ENCODE data around the gene RBBP8. TPM values are rescaled to one million over a fixed set of nuclear protein-coding genes. Genes with fewer than 3 reads are reported as not detected.
"Not testable (repeated sequence)": the region's sequence is repeated elsewhere in the genome, so short reads cannot be mapped to it uniquely, and the experiment has no call there.

The RBBP8 gene
- total RNA-seq, 1 experiment from 2014 or later = 46.7 TPM

GRCh38 chr18:22946846-22947245 lies 13.7 kb downstream of the RBBP8 start:
- no peaks in the 10 kb centered on the region for H3K4me1 Mint-ChIP-seq (ENCODE audit: low read depth, unreplicated experiment)
- Histone ChIP-seq H3K4me3 (ENCODE audit: low read depth, low read length) (no peak overlapping the region), H3K4me1 (no peaks in the 10 kb centered on the region), H3K9me3 (no peaks in the 10 kb centered on the region), H3K27me3 (replicated peaks; ENCODE audit: control insufficient read depth, insufficient read depth, low read length) (no peaks in the 10 kb centered on the region), H3K36me3 (ENCODE audit: control insufficient read depth, insufficient read depth, low read length) (0 out of 2 replicates have a peak, but pooled peaks cover 1% of the 10 kb centered on the region)
- peaks cover 26% of the 10 kb centered on the region for H3K36me3 Mint-ChIP-seq (ENCODE audit: insufficient read depth, unreplicated experiment)
- no TSS peak for BruUV-seq (replicated peaks)
- ChIA-PET POLR2A (no interaction called here), CTCF (no interaction called here)
- no peaks in the 10 kb centered on the region for H3K27me3 Mint-ChIP-seq (ENCODE audit: insufficient read depth, unreplicated experiment)
- H3K9me3 Mint-ChIP-seq (ENCODE audit: unreplicated experiment) = no peaks in the 10 kb centered on the region
- no peak for TF ChIP-seq CTCF (IDR thresholded peaks at IDR 0.05; ENCODE audit: insufficient read depth in 1 of 2, low read depth in 1 of 2, low read length in 1 of 2, severe bottlenecking in 1 of 2, unreplicated experiment in 1 of 2)
- H3K27ac Mint-ChIP-seq (ENCODE audit: unreplicated experiment) = no peak overlapping the region
- intact Hi-C loops (cut with micrococcal nuclease; ENCODE audit: unreplicated experiment) = no loop called here
- H3K4me3 Mint-ChIP-seq (ENCODE audit: unreplicated experiment) = no peak overlapping the region
- DNase-seq = no peak

DNA sequence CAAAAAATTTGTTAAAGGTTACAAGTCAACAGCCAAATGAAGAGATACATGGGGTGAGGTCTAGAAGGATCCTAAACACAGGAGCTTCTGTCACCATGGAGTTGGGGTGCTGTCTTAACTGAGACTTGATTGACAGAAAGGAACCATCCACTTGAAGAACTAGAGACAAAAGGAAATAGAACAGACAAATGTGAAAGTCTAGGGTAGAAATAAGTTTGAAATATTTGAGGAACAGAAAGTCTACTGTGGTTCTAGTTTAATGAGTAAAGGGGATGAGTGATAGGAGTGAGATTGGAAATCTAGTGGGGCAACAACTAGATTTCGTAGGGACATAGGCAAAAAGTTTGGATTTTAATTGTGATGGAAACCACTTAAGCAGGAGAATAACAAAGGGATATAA lies 18.7 kb downstream of the RBBP8 start:
- Mint-ChIP-seq H3K4me1 (ENCODE audit: low read depth, unreplicated experiment) (no peaks in the 10 kb centered on the region), H3K36me3 (ENCODE audit: insufficient read depth, unreplicated experiment) (peaks cover 32% of the 10 kb centered on the region), H3K27me3 (ENCODE audit: insufficient read depth, unreplicated experiment) (no peaks in the 10 kb centered on the region), H3K9me3 (ENCODE audit: unreplicated experiment) (no peaks in the 10 kb centered on the region), H3K4me3 (ENCODE audit: unreplicated experiment) (no peak overlapping the region), H3K27ac (ENCODE audit: unreplicated experiment) (no peak overlapping the region)
- ChIA-PET POLR2A (no interaction called here), CTCF (no interaction called here)
- no TSS peak for BruUV-seq (replicated peaks)
- Histone ChIP-seq H3K27me3 (replicated peaks; ENCODE audit: control insufficient read depth, insufficient read depth, low read length) (no peaks in the 10 kb centered on the region), H3K36me3 (ENCODE audit: control insufficient read depth, insufficient read depth, low read length) (0 out of 2 replicates have a peak, but pooled peaks cover 1% of the 10 kb centered on the region), H3K9me3 (no peaks in the 10 kb centered on the region), H3K4me3 (ENCODE audit: low read depth, low read length) (no peak overlapping the region), H3K4me1 (no peaks in the 10 kb centered on the region)
- TF ChIP-seq CTCF (IDR thresholded peaks at IDR 0.05; ENCODE audit: insufficient read depth in 1 of 2, low read depth in 1 of 2, low read length in 1 of 2, severe bottlenecking in 1 of 2, unreplicated experiment in 1 of 2) = no peak
- intact Hi-C loops (cut with micrococcal nuclease; ENCODE audit: unreplicated experiment) = no loop called here
- no peak for DNase-seq

GRCh38 chr18:22952525-22952924 lies 19.4 kb downstream of the RBBP8 start:
- Mint-ChIP-seq H3K36me3 (ENCODE audit: insufficient read depth, unreplicated experiment) (peaks cover 32% of the 10 kb centered on the region), H3K4me1 (ENCODE audit: low read depth, unreplicated experiment) (no peaks in the 10 kb centered on the region), H3K27me3 (ENCODE audit: insufficient read depth, unreplicated experiment) (no peaks in the 10 kb centered on the region), H3K27ac (ENCODE audit: unreplicated experiment) (no peak overlapping the region), H3K4me3 (ENCODE audit: unreplicated experiment) (no peak overlapping the region), H3K9me3 (ENCODE audit: unreplicated experiment) (no peaks in the 10 kb centered on the region)
- DNase-seq = no peak
- no TSS peak for BruUV-seq (replicated peaks)
- intact Hi-C loops (cut with micrococcal nuclease; ENCODE audit: unreplicated experiment) = no loop called here
- Histone ChIP-seq H3K36me3 (ENCODE audit: control insufficient read depth, insufficient read depth, low read length) (0 out of 2 replicates have a peak, but pooled peaks cover 1% of the 10 kb centered on the region), H3K27me3 (replicated peaks; ENCODE audit: control insufficient read depth, insufficient read depth, low read length) (no peaks in the 10 kb centered on the region), H3K4me1 (no peaks in the 10 kb centered on the region), H3K4me3 (ENCODE audit: low read depth, low read length) (no peak overlapping the region), H3K9me3 (no peaks in the 10 kb centered on the region)
- ChIA-PET CTCF (no interaction called here), POLR2A (no interaction called here)
- TF ChIP-seq CTCF (IDR thresholded peaks at IDR 0.05; ENCODE audit: insufficient read depth in 1 of 2, low read depth in 1 of 2, low read length in 1 of 2, severe bottlenecking in 1 of 2, unreplicated experiment in 1 of 2) = no peak

DNA sequence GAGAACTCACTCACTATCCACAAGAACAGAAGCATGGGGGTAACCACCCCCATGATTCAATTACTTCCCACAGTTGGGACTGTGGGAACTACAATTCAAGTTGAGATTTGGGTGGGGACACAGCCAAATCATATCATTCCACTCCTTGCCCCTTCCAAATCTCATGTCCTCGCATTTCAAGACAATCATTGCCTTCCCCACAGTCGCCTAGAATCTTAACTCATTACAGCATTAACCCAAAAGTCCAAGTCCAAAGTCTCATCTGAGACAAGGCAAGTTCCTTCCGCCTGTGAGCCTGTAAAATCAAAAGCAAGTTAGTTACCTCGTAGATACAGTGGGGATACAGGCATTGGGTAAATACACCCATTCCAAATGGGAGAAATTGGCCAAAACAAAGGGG lies 20.9 kb downstream of the RBBP8 start:
- H3K27me3 Mint-ChIP-seq (ENCODE audit: insufficient read depth, unreplicated experiment); CTCF ChIA-PET; H3K9me3 ChIP-seq; H3K9me3 Mint-ChIP-seq (ENCODE audit: unreplicated experiment); H3K27me3 ChIP-seq (replicated peaks; ENCODE audit: control insufficient read depth, insufficient read depth, low read length); POLR2A ChIA-PET; BruUV-seq (replicated peaks); H3K4me3 ChIP-seq (ENCODE audit: low read depth, low read length); H3K4me1 Mint-ChIP-seq (ENCODE audit: low read depth, unreplicated experiment); H3K4me3 Mint-ChIP-seq (ENCODE audit: unreplicated experiment); DNase-seq; H3K4me1 ChIP-seq; H3K36me3 ChIP-seq (ENCODE audit: control insufficient read depth, insufficient read depth, low read length); H3K27ac Mint-ChIP-seq (ENCODE audit: unreplicated experiment); intact Hi-C loops (cut with micrococcal nuclease; ENCODE audit: unreplicated experiment): not testable (repeated sequence)
- H3K36me3 Mint-ChIP-seq (ENCODE audit: insufficient read depth, unreplicated experiment) = peaks cover 32% of the 10 kb centered on the region

Data from Caco-2 (cell line).